ENCODE results near the gene CAMTA1.
"Not testable (repeated sequence)": the region's sequence is repeated elsewhere in the genome, so short reads cannot be mapped to it uniquely, and the experiment has no call there.

Gene CAMTA1

DNA sequence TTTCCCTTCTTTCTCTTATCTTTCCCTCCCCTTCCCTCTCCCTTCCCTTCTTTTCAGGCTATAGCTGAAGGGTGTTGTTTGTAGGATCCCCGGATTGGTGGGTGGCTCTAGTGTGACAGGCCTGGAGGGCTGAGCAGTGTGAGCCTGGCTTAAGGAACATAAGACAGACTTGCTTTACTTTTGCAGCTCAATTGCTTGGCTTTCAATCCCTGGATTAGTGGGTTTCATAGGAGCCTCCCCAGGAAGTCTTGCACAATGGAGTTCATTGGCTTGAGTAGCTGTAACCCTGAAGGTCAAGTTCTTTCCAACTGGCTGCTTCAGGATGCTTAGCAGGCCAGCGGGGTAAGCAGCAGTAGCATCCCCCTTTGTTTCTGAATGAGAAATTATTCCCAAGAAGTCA, 126.7 kb downstream of the CAMTA1 start:
- DNase-seq: peak; percentile 76

DNA sequence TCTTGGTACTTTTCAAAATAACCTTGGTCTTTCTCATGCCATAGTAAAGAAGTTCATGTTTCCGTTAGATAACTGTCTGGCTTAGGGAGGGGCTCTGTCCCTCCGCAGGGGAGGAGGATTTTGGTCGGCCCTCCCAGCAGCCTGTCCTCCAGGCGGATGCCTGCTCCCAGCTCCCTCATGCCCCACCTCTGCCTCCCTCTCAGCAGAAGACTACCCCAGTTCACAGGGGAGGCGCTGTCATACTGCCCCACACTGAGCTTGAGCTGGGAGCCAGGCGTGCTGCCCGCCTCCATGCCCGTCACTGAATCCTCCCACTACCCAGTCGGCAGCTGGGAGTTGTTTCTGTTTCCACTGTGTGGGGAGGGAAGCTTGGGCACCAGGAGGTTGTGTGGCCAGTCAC, 127.3 kb downstream of the CAMTA1 start:
- DNase-seq: no peak

DNA sequence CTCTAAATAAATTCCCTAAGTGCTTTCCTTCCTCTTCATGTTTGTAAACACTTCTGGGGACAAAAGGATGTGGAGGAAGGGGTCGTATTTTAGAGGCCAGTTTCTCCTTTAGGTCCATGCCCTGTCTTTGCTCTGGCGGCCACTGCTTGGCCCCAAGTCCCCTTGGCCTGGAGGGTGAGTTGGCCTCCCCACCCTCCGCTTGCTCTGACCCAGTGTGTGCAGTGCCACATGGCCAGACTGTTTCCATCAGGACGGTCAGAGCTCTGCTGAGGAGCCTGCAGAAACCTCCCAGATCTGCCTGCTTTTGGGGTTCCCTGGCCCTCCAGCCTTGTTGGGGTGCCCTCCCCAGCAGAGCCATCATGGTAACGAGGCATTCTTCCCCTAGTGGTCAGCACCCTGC, 127.8 kb downstream of the CAMTA1 start:
- DNase-seq: no peak

DNA sequence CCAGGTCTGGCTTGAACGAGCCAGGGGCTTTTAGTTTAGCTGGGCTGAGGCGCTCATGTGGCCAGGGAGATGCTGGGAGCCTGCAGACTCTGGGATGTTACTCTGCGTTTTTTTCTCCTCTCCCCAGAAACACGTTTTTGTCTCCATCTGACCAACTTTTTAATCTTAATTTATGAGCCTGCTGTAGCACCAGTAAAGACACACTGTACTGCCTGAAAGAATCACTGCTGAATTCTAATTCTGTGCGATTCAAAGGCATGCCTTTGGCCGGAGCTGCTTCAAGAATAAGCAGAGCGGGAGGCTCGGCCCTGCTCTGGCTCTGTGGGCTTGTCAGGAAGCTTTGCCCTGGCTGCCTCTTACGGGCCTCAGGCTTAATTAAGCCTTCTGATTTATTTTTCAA, 129.5 kb downstream of the CAMTA1 start:
- DNase-seq: no peak

DNA sequence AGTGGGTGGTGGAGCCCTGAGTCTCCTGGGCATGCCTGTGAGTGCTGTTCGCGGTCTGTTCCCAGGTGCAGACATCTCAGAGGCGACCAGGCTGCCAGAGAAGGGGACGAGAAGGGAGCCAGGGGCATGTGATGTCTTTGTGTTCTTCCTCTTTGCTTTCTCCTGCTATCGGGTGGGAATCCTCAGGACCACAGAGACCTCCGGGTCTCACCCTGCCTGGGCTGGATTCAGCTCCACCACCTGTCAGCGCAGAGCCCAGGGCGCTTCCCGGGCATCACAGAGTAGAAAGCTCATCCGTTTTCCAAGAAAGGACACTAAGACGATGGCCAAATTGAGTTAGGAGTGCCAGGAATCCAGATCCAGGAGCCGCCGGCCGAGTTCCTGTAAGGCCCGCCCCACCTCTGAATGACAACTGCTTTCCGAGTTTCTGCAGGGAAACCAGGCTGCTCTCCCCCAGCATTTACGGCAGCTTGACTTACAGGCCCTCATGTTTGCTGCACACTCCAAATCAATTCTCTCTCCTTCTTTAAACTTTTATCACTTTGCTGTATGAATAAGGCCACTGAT, 130.8 kb downstream of the CAMTA1 start:
- no peak for DNase-seq

DNA sequence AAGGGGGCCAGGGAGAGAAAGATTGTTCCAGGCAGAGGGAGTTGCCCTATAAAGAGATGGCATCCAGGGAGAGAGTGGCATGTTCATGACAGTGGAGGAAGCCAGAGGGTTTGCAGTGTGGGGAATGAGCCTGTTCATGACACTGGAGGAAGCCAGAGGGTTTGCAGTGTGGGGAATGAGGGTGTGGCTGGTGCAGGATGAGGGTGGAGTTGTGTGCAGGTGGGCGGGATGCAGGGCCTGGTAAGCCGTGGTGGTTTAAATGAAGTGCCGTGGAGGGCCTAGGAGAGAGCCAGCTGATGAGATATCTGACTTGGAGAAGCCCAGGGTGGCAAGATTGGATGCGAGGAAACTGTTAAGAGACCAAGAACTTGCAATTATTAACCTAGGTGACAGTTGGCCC, 131.8 kb downstream of the CAMTA1 start:
- no peak for DNase-seq

DNA sequence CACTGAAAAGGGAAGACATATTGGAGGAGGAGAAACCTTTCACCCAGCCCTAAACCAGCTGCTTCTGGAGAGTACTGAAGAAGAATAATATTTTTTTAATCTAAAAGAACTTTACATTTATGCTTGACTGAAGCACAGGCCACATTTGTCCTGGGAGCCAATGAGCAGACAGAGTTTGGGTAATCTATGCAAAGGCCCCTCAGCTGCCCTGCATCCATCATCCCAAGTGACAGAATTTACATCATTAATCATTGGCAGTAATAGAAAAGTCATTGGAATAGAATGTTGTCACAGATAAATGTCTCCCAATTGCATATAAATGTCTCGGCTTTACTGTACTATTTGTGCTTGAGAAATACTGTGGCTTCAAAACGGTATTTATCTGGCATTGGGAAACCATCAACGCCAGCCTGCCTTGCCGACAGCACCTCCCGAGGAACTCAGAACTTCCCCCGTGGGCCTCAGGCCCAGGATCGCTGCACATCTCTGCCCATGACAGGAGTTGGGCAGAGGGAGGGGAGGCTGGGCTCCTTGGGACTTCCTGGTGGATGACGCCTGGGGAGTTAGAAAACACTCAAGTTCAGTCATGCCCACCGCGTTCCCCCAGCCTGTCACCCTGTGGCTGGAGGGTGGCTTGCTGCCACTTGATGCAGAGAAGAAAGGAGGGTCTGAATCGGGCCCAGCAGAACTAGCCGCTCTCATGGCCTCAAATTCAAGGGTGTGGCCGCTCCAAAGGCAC, 133.1 kb downstream of the CAMTA1 start:
- no peak for DNase-seq

DNA sequence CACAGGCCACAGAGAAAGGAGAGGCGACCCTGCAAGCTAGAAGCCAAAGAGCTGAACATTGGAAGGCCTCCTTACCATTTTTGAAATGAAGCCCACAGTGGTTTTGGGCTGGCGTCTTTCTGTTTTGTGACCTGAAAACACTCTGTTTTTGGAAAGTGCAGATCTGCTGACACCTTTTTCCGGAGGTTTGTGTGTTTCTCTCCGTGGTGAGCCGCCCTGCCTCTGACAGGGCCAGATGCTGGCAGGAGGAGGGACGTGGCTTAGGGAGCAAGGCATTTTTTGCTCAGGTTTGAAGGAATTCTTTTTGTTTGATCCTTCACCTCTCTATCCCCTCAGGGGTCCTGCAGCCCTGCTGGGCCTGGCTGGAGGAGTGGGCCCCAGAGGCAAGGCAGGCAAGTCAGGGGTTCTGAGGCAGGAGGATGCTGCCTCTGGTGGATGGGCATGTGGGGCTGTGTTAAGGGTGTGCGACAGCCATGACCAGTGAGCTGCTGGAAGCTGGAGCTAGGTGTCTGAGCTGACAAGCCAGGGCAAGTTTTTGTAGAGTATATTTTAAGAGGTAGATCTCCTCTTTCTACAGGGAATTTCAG, 133.8 kb downstream of the CAMTA1 start:
- DNase-seq: no peak

DNA sequence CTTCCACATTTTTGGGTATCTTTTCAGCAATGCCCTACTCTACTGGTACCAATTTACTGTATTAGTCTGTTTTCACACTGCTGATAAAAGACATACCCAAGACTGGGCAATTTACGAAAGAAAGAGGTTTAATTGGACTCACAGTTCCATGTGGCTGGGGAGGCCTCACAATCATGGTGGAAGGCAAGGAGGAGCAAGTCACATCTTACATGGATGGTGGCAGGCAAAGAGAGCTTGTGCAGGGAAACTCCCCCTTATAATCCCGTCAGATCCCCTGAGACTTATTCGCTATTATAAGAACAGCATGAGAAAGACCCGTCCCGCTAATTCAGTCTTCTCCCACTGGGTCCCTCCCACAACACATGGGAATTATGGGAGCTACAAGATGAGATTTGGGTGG, 136.3 kb downstream of the CAMTA1 start:
- not testable (repeated sequence) for DNase-seq

DNA sequence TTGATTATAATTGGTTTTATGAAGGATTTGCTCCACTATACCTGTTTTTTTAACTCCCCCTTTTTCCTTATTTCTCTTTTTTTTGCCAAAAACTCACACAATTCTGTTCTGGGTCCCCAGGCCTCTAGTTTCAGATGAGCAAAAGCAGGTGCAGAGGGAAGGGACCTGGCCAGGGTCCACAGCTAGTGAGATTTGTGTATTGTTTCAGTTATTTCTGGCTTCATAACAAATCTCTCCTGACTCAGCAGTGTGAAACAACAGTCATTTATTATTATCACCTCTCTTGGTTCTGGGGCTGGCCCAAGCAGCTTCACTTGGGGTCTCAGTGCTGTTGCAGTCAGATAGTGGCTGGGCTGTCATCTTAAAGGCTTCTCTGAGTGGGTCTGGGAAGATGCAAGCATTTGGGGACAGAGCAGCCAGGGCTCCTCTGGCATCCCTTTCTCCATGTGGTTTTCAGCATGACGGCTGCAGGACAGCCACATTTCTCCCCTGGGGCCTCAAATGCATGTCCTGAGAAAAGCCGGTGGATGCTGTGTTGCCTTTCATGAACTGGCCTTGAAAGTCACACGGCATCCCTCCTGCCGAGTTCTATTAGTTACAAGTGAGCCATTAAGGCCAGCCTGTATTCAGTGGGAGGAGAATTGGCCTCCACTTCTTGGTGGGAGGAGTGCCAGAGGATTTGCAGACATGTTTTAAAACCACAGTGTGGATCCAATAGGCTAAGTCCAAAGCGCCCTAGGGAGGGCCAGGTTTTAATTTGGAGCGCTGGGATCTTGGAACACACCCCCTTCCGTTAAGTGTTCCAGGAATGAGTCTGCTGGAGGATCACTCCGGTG, 137.1 kb downstream of the CAMTA1 start:
- DNase-seq: no peak

DNA sequence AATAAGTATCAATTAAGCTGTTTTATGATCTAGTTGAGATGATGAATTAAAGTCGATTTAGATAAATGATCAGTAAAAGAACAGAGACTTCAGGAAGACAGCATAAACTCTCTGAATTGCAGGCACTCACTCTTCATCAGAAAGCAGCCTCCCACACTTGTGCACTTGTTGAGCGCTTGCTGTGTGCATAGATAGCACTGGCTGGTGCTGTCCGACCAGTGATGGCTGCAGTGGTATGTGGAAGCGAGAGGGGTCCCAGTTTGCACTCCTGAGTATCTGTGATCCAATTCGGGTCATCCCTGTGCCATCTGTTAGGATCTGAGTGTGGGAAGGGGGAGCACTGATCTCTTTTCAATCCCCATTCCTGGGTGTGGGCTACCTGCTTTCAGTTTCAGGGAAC, 137.8 kb downstream of the CAMTA1 start:
- DNase-seq: no peak

DNA sequence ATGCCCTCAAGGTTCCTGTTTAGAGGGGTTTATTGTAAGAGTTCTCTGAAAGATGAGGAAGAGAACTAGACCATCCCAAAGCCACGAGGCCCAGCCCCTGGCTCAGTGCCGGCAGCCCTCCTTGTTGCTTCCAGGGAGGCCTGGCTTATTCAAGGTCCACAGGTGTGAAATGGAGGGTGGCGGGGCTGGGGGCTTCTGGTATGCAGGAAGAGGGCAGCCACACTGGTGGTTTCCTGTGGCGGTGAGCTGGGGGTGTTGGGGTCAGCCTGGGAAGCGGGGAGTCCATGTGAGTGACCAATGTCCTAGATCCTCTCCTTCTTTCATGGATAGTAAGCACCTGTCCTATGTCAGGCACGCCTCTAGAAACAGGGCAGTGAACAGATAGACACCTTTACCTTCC, 138.2 kb downstream of the CAMTA1 start:
- DNase-seq: no peak

DNA sequence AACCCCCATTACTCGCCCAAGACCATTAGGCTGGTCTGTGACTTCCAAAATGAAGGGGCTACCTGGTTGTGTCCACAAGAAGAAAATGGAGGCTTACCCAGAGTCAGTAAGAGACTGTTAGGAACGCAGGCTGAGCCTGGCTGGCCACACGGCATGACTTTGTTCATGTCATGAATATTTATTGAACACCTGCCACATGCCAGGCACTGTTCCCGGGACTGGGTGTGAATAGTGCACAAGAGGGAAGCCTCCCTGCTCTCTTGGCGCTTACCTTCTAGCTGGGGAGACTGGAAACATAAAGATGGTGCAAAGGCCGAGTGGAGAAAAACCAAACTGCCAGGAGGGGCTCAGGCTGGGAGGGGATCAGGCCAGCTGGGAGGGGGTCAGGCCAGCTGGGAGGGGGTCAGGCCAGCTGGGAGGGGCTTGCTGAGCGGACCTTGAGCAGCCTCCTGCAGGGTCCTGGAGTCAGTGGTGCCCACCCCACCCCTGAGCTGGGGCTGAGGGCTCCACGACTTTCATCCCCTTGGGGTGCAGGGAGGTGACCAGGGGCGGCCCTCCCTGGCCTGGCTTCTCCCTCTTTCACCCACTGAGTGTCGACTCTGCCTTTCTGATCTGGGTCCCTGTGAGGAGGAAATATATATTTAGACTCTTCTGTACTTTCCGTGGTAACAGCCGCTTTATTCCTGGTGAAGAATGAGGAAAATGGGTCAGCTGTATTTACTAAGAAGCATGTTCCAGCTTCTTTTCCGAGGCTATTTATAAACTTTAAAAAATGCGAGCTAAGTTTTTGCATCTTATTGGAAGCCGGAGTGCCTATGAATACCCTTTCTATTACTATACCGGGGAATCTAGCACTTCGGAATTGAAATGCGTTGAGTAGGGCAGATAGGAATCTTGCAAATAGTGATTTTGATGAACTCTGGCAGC, 139.0 kb downstream of the CAMTA1 start:
- no peak for DNase-seq

DNA sequence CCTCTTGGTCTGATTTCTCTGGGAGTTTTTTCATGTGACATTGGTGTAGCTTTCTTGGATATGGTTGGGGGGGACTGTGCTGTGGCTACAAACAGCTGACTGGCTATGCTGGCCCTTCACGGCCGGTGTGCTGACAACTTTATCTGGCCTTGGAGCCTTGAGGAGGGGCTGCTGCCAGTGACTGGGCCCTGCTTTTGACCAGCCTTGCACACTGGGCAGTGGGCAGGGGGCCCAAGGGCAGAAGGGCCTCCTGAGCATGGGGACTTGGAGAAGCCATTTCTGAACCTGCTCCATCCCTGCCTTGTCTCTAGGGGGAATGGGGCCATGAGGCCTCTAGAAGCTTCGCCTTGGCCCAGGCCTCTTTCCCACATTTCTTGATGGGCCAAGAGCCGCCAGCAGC, 139.6 kb downstream of the CAMTA1 start:
- DNase-seq: no peak

DNA sequence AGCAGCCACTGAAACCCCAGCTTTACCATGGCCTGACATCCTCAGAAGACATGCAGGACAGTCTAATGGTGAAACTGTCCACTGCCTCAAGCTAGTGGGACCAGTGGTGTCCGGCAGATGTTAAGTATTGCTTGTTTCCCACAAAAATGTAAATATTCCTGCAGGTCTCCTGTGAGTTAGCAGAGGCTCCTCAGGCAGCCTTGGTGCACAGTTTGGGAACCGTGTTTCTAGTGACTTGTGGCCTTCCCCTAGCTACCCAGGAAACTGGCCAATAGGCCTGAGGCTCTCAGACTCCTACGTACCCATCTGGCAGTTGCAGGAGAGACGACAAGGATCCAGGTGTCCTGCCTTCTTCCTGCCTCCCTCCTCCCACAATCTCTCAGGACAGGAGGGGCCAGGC, 142.4 kb downstream of the CAMTA1 start:
- DNase-seq: no peak

DNA sequence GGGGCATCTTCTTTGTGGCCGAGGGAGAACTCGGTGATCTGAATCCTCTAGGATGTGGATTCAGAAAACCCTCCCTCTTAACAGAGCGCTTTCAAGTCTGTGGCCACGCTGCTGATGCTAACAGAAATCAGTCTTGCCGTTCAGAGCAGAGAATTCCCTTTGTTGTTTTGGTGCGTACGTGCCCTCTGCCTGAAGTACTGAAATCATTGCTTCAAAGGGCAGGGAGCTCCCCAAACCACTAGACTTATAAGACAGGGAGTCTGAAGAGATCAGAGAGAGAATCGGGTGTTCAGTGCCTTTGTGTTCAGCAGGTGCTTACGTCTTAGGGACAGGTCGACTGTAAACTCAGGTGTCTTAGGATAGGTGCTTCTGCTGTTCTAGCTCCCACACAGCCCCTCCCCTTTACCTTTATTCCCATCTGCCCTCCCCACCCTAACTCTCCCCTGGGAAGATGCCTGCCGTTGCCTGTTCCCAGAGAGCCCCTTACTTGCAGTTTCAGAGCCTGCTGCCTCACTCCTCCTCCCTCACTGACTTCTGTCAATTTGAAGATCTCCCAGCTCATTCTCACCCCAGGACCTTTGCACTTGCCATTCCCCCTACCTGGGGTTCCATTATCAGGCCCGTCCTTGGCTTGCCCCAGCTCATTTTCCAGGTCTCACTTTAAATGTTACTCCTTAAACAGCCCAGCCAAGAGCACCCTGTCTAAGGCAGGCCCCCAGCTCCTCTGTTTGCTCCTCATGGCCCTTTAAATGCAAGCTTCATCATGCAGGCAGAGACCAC, 143.0 kb downstream of the CAMTA1 start:
- no peak for DNase-seq

DNA sequence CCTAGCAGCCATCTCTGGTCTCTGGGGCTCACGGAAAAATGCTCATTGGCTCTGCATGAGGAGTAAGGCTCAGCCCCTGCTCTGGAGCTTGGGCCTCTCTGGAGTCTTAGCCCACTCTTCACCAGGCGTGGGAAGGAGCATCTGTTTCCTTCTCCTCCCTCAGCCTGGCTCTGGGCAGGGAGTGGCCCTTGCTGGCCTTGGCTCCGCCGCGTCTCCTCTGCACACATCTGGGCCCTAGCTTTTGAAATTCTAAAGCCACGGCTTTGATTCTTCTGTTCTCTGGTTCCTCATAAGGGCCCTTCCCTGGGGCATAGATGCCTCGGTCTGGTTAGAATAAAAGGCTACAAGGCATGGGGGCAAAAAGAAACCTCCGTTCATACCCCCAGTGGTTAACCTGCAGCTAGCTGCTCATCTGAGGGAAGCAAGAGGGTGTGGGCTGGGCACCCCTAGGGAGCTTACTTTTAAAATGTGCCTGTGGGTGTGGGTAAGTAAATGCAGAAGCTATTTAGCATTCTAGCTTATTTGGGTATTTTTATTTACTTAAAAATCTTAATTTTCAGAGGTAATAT, 145.6 kb downstream of the CAMTA1 start:
- DNase-seq: peak; percentile 17

DNA sequence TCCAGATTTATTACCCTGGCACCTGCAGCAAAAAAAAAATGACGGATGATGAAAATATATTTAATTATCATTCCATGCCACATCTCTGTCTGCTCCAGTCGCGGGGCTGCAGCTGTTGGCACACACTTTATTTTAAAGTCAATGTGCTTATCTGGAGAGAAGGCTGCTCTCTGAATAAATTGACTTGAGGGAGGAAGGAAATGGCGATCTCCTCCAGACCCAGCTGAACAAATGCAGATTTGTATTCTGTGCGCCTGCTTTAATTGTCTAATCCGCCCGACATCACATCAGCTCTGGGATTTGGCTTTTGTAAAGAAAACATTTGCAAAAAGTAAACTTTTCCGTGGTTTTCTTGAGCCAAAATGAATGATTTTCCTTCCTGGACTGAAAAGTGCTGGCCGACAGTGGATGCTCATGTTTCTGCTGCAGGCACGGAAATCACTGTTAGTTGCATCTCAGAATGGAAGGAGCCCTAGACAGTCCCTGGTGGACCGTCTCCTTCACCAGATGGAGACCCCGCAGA, 150.2 kb downstream of the CAMTA1 start:
- no peak for DNase-seq

DNA sequence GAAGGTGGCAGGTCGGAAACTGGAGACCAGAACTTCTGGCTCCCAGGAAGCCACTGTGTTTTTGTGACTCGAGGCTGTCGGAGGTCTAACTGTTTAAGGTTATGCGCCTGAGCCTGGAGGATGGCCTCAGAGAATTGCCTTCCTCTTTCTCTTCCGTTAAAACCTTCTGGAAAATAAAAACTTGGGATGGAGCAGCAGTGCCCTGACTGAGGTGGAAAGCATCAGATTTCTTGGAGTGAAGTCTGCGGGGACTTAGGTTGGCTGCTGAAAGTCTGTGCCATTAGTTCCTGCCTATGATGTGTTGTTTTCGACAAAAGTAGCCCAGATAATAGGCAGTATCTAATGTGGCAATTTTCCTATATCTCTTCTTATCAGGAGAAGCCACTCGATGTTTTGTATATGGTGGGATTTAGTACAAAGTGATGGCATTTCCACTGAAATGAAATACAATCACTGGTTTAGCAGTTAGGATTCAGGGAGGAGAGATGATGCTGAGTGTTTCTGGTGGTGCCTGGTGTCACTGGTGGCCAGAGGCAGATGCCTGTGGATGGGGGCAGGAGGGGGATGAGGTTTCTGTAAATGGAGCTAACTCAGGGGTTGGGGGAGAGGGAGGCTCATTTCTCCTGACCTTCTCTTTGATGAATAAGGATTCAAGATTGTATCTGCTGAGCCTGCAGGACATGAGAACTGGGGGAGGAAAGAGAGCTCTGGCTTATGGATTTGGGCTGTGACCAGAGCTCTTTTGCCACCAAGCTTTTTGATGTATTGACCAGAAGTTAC, 150.8 kb downstream of the CAMTA1 start:
- DNase-seq: no peak

DNA sequence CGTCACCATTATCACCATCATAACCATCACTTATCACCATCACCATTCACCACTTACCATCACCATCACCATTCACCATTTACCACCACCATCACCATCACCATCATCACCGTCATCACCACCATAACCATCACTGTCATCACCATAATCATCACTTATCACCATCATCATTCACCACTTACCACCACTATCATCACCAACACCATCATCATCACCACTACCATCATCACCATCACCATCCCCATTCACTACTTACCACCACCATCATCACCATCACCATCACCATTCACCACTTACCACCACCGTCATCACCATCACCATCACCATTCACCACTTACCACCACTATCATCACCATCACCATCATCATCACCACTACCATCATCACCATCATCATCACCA, 151.8 kb downstream of the CAMTA1 start:
- DNase-seq: no peak

Measured in MV-4-11 (cell line).